Right lobe of liver (tissue), 4 donors: ENCODE results near the gene TEX22.

Source experiments
- CTCF ChIP-seq, 4 donors: fragments of 200-600 bp in 3 of 4; fragments of 450-650 bp in 1 of 4; IDR thresholded peaks; one replicate each; pipeline versions ENCODE4 v1.5.1 to v1.8.0; 2016 to 2022; ENCODE audit warnings: antibody characterized with exemption in 4 of 4, mild to moderate bottlenecking in 2 of 4
- POLR2A ChIP-seq: fragments of 450-650 bp; IDR thresholded peaks from one replicate; pipeline ENCODE4 v1.6.1; 2017; ENCODE audit warnings: antibody characterized with exemption, mild to moderate bottlenecking
- donor health status: DM: no; HTN: no; CAD: no.
- donor health status: DM: no; HTN: no; CAD: no.
- donor health status: DM: no; HTN: yes; CAD: no.

- no peak for TF ChIP-seq POLR2A
- no peak for TF ChIP-seq CTCF (IDR thresholded peaks at IDR 0.05)
Observed at GRCh38 chr14:105426416-105427130, 28.2 kb downstream of the TEX22 start.
